Liver (tissue), 3 donors: Measurements from ENCODE around the gene PRKAR1B.

ENCODE experiments used
- EGR1 ChIP-seq, 2 donors: IDR thresholded peaks; 2 replicates each; pipeline ENCODE4 v1.6.1; 2016 to 2018; ENCODE audit warnings: antibody characterized with exemption in 2 of 2, low read depth in 2 of 2
- FOXA1 ChIP-seq: IDR thresholded peaks from 2 replicates; pipeline ENCODE4 v1.6.1; 2016; ENCODE audit warnings: antibody characterized with exemption
- HNF4G ChIP-seq: IDR thresholded peaks from 2 replicates; pipeline ENCODE4 v1.6.1; 2016; ENCODE audit warnings: antibody characterized with exemption
- SP1 ChIP-seq: IDR thresholded peaks from 2 replicates; pipeline ENCODE4 v1.6.1; 2018; ENCODE audit warnings: antibody characterized with exemption, mild to moderate bottlenecking
- TAF1 ChIP-seq: conservative IDR thresholded peaks from 2 replicates; pipeline ENCODE4 v1.6.1; 2016; ENCODE audit warnings: antibody characterized with exemption, mild to moderate bottlenecking
- TF ChIP-seq, protein P1 (sequence below): IDR thresholded peaks from 2 replicates; pipeline ENCODE4 v1.6.1; 2016; ENCODE audit warnings: antibody characterized with exemption, mild to moderate bottlenecking
- TF ChIP-seq, protein P2 (sequence below): fragments of 150-350 bp; IDR thresholded peaks from 2 replicates; pipeline ENCODE4 v1.5.1; 2017; ENCODE audit warnings: improper control_type of control experiment, low read depth, low read length; ENCODE audit not compliant: missing input control
- donor health status: healthy.
- donor health status: healthy.

DNA sequence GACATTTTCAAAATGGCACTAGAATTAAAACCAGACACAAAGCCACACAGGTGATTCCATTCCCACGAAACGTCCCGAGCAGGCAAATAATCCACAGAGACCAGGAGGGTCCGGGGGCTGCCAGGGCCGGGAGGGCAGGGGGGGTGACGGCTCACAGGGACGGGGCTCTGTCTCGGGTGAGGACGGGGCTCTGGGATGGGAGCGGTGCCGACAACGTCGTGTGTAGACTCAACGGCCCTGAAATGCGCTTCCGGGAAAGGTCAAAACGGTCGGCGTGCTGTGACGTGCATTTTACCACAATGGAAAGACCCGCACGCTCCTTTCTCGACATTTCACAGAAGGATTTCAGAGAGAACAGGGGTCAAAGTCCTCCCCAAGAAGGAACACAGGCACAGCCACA is 144.2 kb downstream of the PRKAR1B start:
- TF ChIP-seq, protein P1, sequence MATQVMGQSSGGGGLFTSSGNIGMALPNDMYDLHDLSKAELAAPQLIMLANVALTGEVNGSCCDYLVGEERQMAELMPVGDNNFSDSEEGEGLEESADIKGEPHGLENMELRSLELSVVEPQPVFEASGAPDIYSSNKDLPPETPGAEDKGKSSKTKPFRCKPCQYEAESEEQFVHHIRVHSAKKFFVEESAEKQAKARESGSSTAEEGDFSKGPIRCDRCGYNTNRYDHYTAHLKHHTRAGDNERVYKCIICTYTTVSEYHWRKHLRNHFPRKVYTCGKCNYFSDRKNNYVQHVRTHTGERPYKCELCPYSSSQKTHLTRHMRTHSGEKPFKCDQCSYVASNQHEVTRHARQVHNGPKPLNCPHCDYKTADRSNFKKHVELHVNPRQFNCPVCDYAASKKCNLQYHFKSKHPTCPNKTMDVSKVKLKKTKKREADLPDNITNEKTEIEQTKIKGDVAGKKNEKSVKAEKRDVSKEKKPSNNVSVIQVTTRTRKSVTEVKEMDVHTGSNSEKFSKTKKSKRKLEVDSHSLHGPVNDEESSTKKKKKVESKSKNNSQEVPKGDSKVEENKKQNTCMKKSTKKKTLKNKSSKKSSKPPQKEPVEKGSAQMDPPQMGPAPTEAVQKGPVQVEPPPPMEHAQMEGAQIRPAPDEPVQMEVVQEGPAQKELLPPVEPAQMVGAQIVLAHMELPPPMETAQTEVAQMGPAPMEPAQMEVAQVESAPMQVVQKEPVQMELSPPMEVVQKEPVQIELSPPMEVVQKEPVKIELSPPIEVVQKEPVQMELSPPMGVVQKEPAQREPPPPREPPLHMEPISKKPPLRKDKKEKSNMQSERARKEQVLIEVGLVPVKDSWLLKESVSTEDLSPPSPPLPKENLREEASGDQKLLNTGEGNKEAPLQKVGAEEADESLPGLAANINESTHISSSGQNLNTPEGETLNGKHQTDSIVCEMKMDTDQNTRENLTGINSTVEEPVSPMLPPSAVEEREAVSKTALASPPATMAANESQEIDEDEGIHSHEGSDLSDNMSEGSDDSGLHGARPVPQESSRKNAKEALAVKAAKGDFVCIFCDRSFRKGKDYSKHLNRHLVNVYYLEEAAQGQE = no peak
- TF ChIP-seq FOXA1 = no peak
- TF ChIP-seq, protein P2, sequence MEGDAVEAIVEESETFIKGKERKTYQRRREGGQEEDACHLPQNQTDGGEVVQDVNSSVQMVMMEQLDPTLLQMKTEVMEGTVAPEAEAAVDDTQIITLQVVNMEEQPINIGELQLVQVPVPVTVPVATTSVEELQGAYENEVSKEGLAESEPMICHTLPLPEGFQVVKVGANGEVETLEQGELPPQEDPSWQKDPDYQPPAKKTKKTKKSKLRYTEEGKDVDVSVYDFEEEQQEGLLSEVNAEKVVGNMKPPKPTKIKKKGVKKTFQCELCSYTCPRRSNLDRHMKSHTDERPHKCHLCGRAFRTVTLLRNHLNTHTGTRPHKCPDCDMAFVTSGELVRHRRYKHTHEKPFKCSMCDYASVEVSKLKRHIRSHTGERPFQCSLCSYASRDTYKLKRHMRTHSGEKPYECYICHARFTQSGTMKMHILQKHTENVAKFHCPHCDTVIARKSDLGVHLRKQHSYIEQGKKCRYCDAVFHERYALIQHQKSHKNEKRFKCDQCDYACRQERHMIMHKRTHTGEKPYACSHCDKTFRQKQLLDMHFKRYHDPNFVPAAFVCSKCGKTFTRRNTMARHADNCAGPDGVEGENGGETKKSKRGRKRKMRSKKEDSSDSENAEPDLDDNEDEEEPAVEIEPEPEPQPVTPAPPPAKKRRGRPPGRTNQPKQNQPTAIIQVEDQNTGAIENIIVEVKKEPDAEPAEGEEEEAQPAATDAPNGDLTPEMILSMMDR = no peak
- TF ChIP-seq TAF1 = no peak
- TF ChIP-seq HNF4G = no peak
- TF ChIP-seq SP1 = no peak
- TF ChIP-seq EGR1 (IDR thresholded peaks at IDR 0.05; ENCODE audit: low read depth in 2 of 2) = no peak
